Activated CD4-positive, alpha-beta T cell treated with anti-CD3 and anti-CD28 coated beads, Interleukin-2, amount 10 ng/mL, durations not matched to agents 7 days and 5 days (primary cell): ENCODE measurements around the gene ING5. TPM values are rescaled to one million over a fixed set of nuclear protein-coding genes. Genes with fewer than 3 reads are reported as not detected.
A peak's percentile ranks its signal among the peaks of the same experiment; 100 is the strongest.

Source experiments
- CTCF ChIA-PET: fragments of 350-600 bp; sonication (Branson Sonifier 250); formaldehyde crosslinking; loops from one replicate; lab custom pipeline; 2021; ENCODE audit warnings: antibody characterized with exemption; lab: Charles Lee
- POLR2A ChIA-PET: fragments of 350-600 bp; sonication (Branson Sonifier 250); formaldehyde crosslinking; loops from one replicate; lab custom pipeline; 2021; ENCODE audit warnings: antibody characterized with exemption; lab: Charles Lee
- DNase-seq: peaks from one replicate; pipeline ENCODE4 v3.0.0-alpha.2; 2020
- H3K27ac Mint-ChIP-seq: one replicate; pipeline ENCODE4 v1.8.0; 2021; ENCODE audit warnings: mild to moderate bottlenecking, moderate library complexity, mixed read lengths
- H3K27me3 Mint-ChIP-seq: one replicate; pipeline ENCODE4 v1.8.0; 2021; ENCODE audit warnings: mixed read lengths
- H3K36me3 Mint-ChIP-seq: one replicate; pipeline ENCODE4 v1.8.0; 2021; ENCODE audit warnings: low read depth, mixed read lengths
- H3K4me1 Mint-ChIP-seq: one replicate; pipeline ENCODE4 v1.8.0; 2021; ENCODE audit warnings: mixed read lengths
- H3K4me3 Mint-ChIP-seq: one replicate; pipeline ENCODE4 v1.8.0; 2021; ENCODE audit warnings: mild to moderate bottlenecking, moderate library complexity, mixed read lengths
- H3K9me3 Mint-ChIP-seq: one replicate; pipeline ENCODE4 v1.8.0; 2021; ENCODE audit warnings: mixed read lengths
- total RNA-seq, 2 experiments: library from RNA; stranded (reverse); gene quantifications; one replicate each; pipeline ENCODE4 v1.2.3, GENCODE V29; 2021

Gene ING5
- 10 to 100 TPM; 39.9 to 45.4 TPM for total RNA-seq

DNA sequence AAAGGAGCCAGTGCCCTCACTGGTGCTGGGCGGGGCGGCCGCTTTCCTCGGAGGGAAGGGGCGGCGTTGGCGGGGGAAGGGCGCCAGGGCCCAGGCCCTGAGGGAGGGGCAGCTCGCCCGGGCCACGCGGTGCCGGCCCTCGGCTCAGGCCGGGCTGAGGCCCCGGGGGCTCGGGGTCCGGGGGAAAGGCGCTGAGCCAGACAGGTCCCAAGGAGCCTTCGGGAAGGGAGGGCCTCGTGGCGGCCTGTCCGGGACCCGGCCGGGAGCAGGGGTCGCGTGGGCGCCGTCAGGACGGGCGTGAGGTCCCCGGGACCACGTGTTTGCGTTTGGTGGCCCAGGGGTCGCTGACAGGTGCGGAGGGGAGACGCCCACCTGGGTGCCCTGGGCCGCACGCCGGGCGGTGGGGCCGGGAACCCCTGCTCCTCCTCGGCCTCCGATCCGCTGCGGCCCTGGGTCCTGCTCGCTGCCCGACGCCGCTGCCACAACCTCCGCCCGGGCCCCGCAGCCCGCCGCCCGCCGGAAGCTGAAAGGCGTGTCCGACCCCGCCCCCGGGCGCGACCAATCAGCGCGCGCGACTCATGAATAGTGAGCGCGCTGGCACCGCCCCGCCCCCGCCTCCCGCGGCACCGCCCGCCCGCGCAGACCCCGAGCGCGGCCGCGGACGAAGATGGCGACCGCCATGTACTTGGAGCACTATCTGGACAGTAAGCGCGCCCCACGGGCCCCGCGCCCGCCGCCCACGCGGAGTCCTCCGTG lies at the start of gene ING5:
Gene ING5, plus strand, starts transcription at position 641 of the 756 bp plus-strand sequence. Its CDS starts 27 bp downstream, at position 668.
- Mint-ChIP-seq H3K27me3 (no peaks in the 10 kb centered on the region), H3K9me3 (peaks cover 5% of the 10 kb centered on the region), H3K4me3 (peak within 1 kb of the TSS; percentile 86), H3K27ac (peak within 1 kb of the TSS; percentile 96), H3K36me3 (peaks cover 18% of the 10 kb centered on the region), H3K4me1 (peaks cover 25% of the 10 kb centered on the region)
- ChIA-PET CTCF (interaction anchor here (0.7 to 6.0 kb wide), 11 partner anchors 11 to 178 kb away, joined by 3 to 37 read pairs (median 3); partner anchors contain the start of genes D2HGDH and DTYMK), POLR2A (interaction anchor here (0.6 to 1.4 kb wide), 3 partner anchors 10 to 165 kb away, joined by 3 to 4 read pairs (median 3); partner anchors contain the start of gene D2HGDH)
- DNase-seq, result peak; percentile 95

DNA sequence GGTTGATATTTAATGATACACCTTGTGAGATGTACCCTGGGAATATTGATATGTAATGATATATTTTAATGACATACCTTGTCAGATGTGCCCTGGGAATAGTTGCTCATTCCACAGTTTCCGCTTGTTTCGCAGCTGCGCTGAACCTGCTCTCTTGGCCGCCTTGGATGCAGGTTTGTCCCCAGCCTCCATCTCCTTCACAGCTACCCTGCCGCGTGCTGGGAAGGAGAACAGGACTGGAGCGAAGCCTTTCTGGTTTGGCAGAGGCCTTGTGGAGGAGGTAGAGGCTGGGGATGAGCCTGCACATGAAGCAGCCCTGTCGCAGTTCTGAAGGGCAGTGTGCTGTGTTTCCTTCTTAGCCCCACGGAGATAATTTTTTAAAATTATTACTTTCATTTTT lies 49.7 kb upstream of the ING5 start:
- Mint-ChIP-seq H3K4me1 (peaks cover 8% of the 10 kb centered on the region), H3K27me3 (no peaks in the 10 kb centered on the region), H3K27ac (no peak overlapping the region), H3K36me3 (peaks cover 16% of the 10 kb centered on the region), H3K4me3 (no peak overlapping the region), H3K9me3 (no peaks in the 10 kb centered on the region)
- CTCF ChIA-PET, result no interaction called here
- DNase-seq, result no peak
- POLR2A ChIA-PET, result no interaction called here

- Mint-ChIP-seq H3K4me3 (no peak overlapping the region), H3K9me3 (no peaks in the 10 kb centered on the region), H3K36me3 (peaks cover 17% of the 10 kb centered on the region), H3K27me3 (no peaks in the 10 kb centered on the region), H3K27ac (no peak overlapping the region), H3K4me1 (peaks cover 8% of the 10 kb centered on the region)
- CTCF ChIA-PET, result no interaction called here
- DNase-seq, result no peak
- POLR2A ChIA-PET, result no interaction called here
These were observed 49.1 kb upstream of the ING5 start for GRCh38 chr2:241652722-241653121.

DNA sequence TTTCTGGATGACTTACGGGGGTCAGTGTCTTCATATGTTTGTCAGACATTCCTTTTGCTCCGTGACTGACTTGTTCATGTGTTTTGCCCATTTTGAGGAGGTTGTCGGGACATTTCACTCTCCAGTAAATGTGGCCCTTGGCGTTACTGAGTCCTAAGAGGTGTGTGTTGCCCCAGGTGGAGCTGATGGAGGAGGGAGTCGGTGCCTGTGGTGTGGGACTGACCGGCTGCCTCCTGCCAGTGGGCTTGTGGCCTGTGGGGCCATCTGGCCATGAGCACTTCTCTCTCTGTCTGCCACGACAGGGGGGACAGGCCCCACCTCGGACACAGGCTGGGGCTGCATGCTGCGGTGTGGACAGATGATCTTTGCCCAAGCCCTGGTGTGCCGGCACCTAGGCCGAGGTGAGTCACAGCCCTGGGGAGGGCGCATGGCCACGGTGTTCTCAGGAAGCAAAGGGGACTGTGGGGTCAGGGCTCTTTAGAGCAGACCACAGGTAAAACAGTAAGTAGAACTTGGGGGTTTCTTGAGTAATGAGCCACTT lies 48.6 kb upstream of the ING5 start:
- peaks cover 19% of the 10 kb centered on the region for H3K36me3 Mint-ChIP-seq
- H3K9me3 Mint-ChIP-seq, result no peaks in the 10 kb centered on the region
- no peaks in the 10 kb centered on the region for H3K27me3 Mint-ChIP-seq
- ChIA-PET POLR2A (no interaction called here), CTCF (no interaction called here)
- no peak overlapping the region for H3K4me3 Mint-ChIP-seq
- no peak overlapping the region for H3K27ac Mint-ChIP-seq
- DNase-seq, result no peak
- H3K4me1 Mint-ChIP-seq, result peaks cover 8% of the 10 kb centered on the region

GRCh38 chr2:241654551-241654950 lies 47.3 kb upstream of the ING5 start:
- no peak overlapping the region for H3K4me3 Mint-ChIP-seq
- POLR2A ChIA-PET, result no interaction called here

DNA sequence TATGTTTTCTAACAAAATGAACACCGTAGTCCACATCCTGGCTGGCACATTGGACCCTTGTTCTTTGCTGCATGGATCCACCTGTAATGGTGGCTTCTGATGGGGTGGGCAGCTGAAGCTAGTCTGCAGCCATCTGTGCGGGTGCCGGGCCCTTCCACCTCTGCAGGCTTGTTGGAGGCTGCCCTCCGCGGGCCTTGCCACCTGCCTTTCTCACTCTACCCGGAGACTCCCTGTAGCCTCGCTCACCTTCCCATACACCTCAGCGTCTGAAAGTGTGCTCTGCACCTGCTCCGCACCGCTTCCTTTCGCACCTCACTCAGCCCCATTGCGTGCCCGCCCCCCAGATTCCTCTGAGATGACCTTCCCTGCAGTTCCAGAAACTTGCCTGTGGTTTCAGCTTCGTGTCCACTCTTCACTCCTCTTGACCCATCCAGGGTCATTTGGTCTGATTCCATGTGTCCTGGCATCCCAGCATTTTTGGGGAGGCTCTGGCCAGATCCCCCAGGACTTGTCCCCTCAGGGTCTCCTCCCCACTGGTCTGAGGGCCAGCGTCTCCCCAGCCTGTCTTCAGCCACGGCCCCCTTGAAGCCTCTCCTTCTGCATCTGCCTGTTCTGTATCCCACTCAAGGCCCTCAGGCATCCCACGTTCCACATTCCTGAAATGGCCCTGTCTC lies 46.2 kb upstream of the ING5 start:
- peaks cover 33% of the 10 kb centered on the region for H3K36me3 Mint-ChIP-seq
- H3K27me3 Mint-ChIP-seq, result no peaks in the 10 kb centered on the region
- POLR2A ChIA-PET, result no interaction called here
- H3K9me3 Mint-ChIP-seq, result no peaks in the 10 kb centered on the region
- H3K4me1 Mint-ChIP-seq, result peaks cover 3% of the 10 kb centered on the region
- H3K4me3 Mint-ChIP-seq, result no peak overlapping the region
- CTCF ChIA-PET, result no interaction called here
- no peak overlapping the region for H3K27ac Mint-ChIP-seq
- no peak for DNase-seq

More at GRCh38 chr2:241654551-241654950, 47.3 kb upstream of the ING5 start:
- Mint-ChIP-seq H3K36me3 (peaks cover 27% of the 10 kb centered on the region), H3K27me3 (no peaks in the 10 kb centered on the region), H3K9me3 (no peaks in the 10 kb centered on the region), H3K27ac (no peak overlapping the region), H3K4me1 (peaks cover 3% of the 10 kb centered on the region)
- CTCF ChIA-PET, result interaction anchor here (0.7 kb wide), 1 partner anchor 22 kb away, joined by 6 read pairs; no protein-coding TSS in a partner anchor
- no peak for DNase-seq

DNA sequence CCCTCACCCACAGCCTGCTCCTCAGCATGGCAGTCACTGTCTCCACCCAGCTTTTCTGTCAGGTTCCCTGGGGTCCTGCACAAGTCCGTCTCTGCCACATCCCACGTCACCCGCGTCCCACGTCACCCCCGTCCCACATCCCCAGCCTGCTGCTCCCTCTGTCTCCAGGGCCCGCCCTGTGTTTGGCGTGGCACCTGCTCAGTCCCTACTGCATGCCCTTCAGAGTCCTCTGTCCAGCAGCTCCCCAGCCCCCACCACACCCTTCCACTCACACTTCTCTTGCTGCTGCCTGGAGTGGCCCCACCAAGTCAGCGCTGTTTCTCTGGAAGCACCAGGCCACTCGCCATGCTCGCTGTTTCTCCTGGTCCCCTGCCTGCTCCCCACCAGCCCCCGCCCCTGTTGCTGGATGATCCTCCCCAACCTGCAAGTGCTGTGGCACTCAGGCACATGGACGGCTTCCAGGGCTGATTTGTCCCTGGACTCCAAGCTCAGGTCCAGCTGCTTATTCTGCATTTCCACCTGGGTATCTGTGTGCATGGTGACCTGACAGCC lies 45.6 kb upstream of the ING5 start:
- Mint-ChIP-seq H3K4me1 (no peaks in the 10 kb centered on the region), H3K9me3 (no peaks in the 10 kb centered on the region), H3K4me3 (no peak overlapping the region), H3K27me3 (no peaks in the 10 kb centered on the region), H3K27ac (no peak overlapping the region), H3K36me3 (peaks cover 33% of the 10 kb centered on the region)
- DNase-seq, result no peak
- ChIA-PET POLR2A (no interaction called here), CTCF (interaction anchor here (0.6 to 1.1 kb wide), 2 partner anchors 16 to 108 kb away, joined by 3 read pairs; no protein-coding TSS in a partner anchor)

DNA sequence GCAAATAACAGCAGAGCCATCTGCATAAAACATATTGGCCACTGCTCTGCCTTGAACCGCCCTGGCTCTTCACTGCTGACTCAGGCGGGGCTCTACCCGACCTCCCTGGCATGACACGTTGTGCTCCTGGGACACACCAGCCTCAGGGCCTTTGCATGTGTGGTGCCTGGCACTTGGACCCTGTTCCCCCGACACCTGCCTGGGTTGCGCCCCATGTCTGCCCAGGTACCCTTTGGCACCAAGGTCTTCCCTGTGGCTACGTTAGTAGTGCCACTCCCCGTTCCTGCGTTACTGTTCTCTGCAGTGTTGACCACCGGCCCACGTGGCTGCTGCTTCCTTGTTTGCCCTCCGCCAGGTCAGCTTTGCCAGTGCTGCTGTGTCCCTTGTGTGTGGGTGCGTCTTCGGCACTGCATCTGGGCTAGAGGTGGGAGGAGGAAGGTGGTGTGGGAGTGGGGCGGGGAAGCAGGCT lies 44.0 kb upstream of the ING5 start:
- peaks cover 32% of the 10 kb centered on the region for H3K36me3 Mint-ChIP-seq

GRCh38 chr2:241658296-241658695 lies 43.5 kb upstream of the ING5 start:
- Mint-ChIP-seq H3K27me3 (no peaks in the 10 kb centered on the region), H3K9me3 (no peaks in the 10 kb centered on the region), H3K4me3 (no peak overlapping the region), H3K27ac (no peak overlapping the region), H3K4me1 (no peaks in the 10 kb centered on the region), H3K36me3 (peaks cover 32% of the 10 kb centered on the region)
- CTCF ChIA-PET, result interaction anchor here (1.1 to 2.6 kb wide), 5 partner anchors 9 to 71 kb away, joined by 3 to 7 read pairs (median 5); partner anchors contain the start of gene ATG4B
- no peak for DNase-seq
- POLR2A ChIA-PET, result no interaction called here

More for the DNA sequence above, 44.0 kb upstream of the ING5 start:
- no peak for DNase-seq
- Mint-ChIP-seq H3K9me3 (no peaks in the 10 kb centered on the region), H3K4me1 (no peaks in the 10 kb centered on the region), H3K27ac (no peak overlapping the region), H3K27me3 (no peaks in the 10 kb centered on the region), H3K4me3 (no peak overlapping the region)
- CTCF ChIA-PET, result interaction anchor here (1.5 to 2.6 kb wide), 2 partner anchors 10 to 20 kb away, joined by 5 to 7 read pairs; partner anchors contain the start of gene ATG4B
- POLR2A ChIA-PET, result no interaction called here

- ChIA-PET POLR2A (interaction anchor here (0.5 kb wide), 1 partner anchor 510 kb away, joined by 3 read pairs; the partner anchor contains the start of gene PASK), CTCF (interaction anchor here (1.0 to 2.6 kb wide), 8 partner anchors 8 to 70 kb away, joined by 3 to 7 read pairs (median 4); partner anchors contain the start of gene ATG4B)
- Mint-ChIP-seq H3K36me3 (peaks cover 30% of the 10 kb centered on the region), H3K27me3 (no peaks in the 10 kb centered on the region), H3K4me3 (no peak overlapping the region), H3K4me1 (no peaks in the 10 kb centered on the region), H3K9me3 (no peaks in the 10 kb centered on the region), H3K27ac (no peak overlapping the region)
- peak; percentile 61 for DNase-seq
These were observed 42.6 kb upstream of the ING5 start for GRCh38 chr2:241659150-241659739.

DNA sequence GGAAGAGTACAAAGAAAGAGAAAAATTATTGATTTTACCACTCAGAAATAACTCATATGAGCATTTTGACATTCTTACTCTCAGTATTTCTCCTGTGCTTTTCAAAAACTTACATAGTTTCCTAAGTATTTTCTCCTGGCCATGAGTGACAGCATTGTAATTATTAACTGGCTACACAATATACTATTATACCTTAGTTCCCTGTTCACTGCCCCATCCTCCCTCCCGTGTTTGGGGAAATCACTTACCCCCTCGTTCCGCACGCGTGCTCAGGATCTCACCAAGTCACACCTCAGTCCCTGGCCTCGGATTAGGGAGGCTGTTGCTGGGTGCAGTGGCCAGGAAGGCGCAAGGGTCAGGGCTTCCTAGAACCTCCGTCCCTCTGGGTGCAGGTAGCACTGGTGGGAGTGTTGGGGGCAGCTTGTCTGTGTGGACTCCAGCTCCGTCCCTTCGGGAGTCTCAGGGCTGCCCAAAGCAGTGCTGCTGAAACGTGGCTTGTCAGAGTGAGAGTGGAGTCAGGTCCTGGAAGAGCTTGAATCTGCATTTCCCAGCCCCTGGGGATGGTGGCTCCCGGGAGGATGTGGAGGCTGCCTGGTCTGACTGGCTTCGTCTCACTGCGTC lies 41.1 kb upstream of the ING5 start:
- H3K27ac Mint-ChIP-seq, result no peak overlapping the region
- H3K4me1 Mint-ChIP-seq, result peaks cover 8% of the 10 kb centered on the region
- CTCF ChIA-PET, result no interaction called here
- no peaks in the 10 kb centered on the region for H3K9me3 Mint-ChIP-seq
- no peak for DNase-seq
- H3K4me3 Mint-ChIP-seq, result no peak overlapping the region
- H3K27me3 Mint-ChIP-seq, result no peaks in the 10 kb centered on the region
- POLR2A ChIA-PET, result no interaction called here
- peaks cover 22% of the 10 kb centered on the region for H3K36me3 Mint-ChIP-seq
